Measurements from ENCODE around the gene GFOD1. TPM values are rescaled to one million over a fixed set of nuclear protein-coding genes. Genes with fewer than 3 reads are reported as not detected.

GFOD1 gene
- polyA plus RNA-seq, 3 donors: 1.7 to 2.2 (median 1.9) TPM

DNA sequence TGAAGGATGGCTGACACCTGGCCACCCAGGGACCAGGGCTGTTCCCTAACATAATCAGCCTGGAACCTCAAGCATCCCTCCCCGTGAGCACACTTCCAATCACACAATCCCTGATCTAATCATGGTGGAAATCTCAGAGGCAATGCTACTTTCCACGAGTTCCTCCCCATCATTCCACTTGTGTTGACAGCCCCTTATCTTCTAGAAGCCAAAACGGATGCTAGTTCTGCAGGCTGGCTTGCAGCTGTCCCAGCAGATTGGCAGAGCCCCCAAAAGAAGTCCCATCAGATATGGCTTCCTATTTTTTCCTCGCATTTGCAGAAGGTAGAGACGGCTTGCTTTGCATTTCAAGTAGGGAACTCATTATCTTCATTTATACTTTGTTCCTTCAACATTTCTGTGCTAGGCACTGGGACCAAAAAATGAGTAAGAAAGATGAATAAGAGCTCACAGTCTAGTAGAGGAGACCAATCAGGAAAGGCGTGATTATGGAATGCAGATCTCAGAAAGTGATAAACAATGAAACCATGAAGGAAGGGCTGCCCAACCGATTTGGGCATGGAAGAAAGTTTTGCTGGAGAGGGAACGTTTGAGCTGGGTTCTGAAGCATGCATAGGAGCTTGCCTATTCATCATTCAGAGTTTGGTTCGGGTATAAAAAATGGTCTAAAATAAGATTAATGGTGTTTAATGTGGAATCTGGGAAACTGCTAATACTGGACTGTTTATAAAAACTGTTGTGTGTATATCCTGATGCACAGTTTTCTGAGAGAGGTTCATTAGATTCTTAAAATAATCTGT lies 114.5 kb downstream of the GFOD1 start:
- DNase-seq (ENCODE audit: extremely low read depth in 1 of 11, low read depth in 9 of 11, low spot score in 4 of 11): no peak

- no peak for DNase-seq (ENCODE audit: extremely low read depth in 1 of 11, low read depth in 9 of 11, low spot score in 4 of 11)
Measured at GRCh38 chr6:13372076-13372475, 115.3 kb downstream of the GFOD1 start.

- no peak for DNase-seq (ENCODE audit: extremely low read depth in 1 of 11, low read depth in 9 of 11, low spot score in 4 of 11)
Measured at GRCh38 chr6:13371421-13372072, 115.9 kb downstream of the GFOD1 start.

DNA sequence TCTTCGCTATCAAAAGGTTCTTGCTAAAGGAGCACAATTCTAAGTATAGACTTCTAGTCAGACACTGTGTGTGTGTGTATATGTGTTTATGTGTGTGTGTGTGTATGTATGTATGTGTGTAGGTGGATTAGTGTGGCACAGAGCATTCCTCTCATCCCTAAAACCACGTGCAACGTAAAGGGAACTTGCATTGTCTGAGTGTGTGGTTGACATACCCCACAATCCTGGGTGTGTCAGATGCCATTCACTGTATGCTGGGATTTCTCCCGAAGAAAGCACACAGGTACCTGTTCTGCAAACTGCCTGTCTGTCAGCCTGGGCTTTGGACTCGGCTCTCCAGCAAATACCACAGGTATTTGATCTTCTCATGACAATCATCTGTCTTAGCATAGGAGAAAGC lies 116.8 kb downstream of the GFOD1 start:
- DNase-seq (ENCODE audit: extremely low read depth in 1 of 11, low read depth in 9 of 11, low spot score in 4 of 11): no peak

- no peak for DNase-seq (ENCODE audit: extremely low read depth in 1 of 11, low read depth in 9 of 11, low spot score in 4 of 11)
Measured at GRCh38 chr6:13369591-13369990, 117.8 kb downstream of the GFOD1 start.

- DNase-seq (ENCODE audit: extremely low read depth in 1 of 11, low read depth in 9 of 11, low spot score in 4 of 11): no peak
Measured at GRCh38 chr6:13368731-13369115, 118.7 kb downstream of the GFOD1 start.

- DNase-seq (ENCODE audit: extremely low read depth in 1 of 11, low read depth in 9 of 11, low spot score in 4 of 11): no peak
Measured at GRCh38 chr6:13368079-13368730, 119.2 kb downstream of the GFOD1 start.

DNA sequence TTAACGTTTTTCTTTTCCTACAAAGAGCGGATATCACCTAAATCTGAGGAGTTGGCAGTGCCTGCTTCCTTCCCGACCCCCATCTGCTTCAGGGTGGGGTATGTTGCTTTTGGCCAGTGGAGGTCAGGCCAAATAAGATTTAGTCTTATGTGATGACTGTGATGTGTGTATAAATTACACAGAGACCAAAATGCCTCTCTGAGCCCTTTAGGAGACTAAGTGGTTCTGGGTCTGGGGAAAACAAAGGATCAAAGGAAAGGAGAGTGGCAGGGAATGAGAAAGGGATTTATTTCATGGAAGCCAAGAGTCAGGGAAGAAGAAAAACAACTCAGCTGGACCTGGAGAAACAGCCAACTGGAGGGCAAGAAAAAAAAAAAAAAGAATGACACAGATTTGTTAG lies 120.0 kb downstream of the GFOD1 start:
- DNase-seq (ENCODE audit: extremely low read depth in 1 of 11, low read depth in 9 of 11, low spot score in 4 of 11): no peak

DNA sequence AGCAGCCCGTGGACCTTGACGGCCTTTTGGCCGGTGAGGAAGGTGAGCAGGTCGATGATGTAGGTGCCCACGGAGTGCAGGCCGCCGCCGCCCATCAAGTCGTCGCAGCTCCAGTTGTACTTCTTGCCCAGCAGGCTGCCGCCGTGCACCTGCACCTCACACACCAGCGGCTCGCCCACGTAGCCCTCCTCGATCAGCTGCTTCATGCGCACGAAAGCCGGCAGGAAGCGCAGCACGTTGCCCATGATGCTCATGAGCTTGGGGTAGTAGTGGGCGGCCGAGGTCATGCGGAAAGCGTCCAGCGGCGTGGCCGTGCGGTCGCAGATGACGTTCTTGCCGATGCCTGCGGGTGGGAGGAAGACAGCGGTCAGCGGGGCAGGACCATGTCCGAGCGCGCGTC lies 122.1 kb downstream of the GFOD1 start:
- no peak for DNase-seq (ENCODE audit: extremely low read depth in 1 of 11, low read depth in 9 of 11, low spot score in 4 of 11)

- no peak for DNase-seq (ENCODE audit: extremely low read depth in 1 of 11, low read depth in 9 of 11, low spot score in 4 of 11)
Measured at GRCh38 chr6:13364842-13365241, 122.6 kb downstream of the GFOD1 start.

DNA sequence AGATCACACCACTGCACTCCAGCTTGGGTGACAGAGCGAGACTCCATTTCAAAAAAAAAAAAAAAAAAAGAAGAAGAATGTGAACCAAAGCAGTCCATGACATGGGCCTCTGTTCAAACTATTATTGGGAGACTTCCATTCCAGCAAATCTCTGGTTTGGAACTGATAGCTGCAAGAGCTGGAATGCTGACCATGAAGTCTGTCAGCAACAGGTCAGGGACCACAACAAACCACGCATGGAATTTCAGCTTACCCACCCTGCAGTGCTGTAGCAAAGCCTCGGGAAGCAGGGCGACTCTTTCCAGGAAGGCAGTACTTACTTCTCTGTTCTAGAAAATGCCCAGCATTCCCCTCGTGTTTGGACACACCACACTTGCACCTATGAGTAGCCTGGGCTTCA lies 125.0 kb downstream of the GFOD1 start:
- DNase-seq (ENCODE audit: extremely low read depth in 1 of 11, low read depth in 9 of 11, low spot score in 4 of 11): peak in 3 of 11 donors; percentile 33 to 42 (median 42)

DNA sequence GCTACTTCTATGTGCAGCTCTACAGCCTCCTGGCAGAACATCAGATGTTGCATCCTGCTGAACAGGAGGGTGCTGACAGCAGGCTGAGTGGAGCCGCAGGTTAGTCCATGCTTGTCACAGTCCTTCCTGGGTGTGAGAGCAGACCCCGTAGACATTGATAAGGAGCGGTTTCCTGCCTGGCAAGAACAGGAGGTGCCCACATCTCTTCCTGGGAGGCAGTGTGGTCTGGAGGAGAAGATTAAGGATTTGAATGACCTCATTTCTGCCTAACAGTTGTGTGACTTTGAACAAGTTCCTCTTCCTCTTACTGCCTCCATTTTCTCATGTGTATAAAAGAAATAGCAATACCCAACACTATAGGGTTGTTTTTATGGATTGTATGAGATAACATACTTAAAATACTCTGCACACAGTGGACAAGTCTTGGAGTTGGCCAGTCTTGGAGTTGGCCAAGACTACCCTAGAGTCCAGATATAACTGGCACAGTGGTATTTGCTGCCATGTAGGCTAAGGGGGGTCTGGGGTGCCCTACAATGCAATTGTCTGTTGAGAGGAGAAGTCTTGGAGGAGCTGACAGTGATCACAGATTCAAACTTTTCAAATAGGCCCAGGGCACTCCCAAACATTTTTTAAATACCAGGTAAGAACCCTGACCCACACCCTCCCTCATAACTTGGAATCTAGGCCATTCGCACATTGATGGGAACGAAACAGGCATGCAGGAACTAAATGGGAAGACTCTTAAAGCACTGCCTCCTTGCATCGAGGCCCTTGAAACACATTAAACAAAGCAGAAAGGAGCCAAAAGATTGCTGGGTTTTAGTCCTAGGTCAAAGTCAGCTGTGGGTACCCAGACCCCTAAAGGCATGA lies 126.5 kb downstream of the GFOD1 start:
- no peak for DNase-seq (ENCODE audit: extremely low read depth in 1 of 11, low read depth in 9 of 11, low spot score in 4 of 11)

- DNase-seq (ENCODE audit: extremely low read depth in 1 of 11, low read depth in 9 of 11, low spot score in 4 of 11): no peak
Measured at GRCh38 chr6:13359287-13359686, 128.1 kb downstream of the GFOD1 start.

DNA sequence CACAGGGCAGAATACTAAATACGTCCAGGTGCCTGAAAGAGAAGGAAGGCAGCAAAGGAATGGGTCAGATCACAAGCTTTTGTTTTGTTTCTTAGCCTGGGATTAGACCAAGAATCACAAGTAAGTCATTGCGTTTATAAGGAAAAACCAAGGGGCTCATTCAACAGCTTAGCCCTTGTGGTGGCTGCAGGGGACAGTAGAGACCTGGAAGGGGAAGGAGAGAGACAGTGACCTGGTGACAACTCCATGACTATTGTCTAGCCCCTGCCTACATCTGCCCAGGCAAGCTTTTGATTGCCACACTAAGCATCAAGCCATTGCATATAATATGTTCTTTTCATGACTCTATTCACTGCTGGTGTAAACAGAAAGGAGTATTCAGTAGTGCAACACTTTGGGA lies 128.9 kb downstream of the GFOD1 start:
- no peak for DNase-seq (ENCODE audit: extremely low read depth in 1 of 11, low read depth in 9 of 11, low spot score in 4 of 11)

- DNase-seq (ENCODE audit: extremely low read depth in 1 of 11, low read depth in 9 of 11, low spot score in 4 of 11): no peak
Measured at GRCh38 chr6:13357551-13358075, 129.8 kb downstream of the GFOD1 start.

DNA sequence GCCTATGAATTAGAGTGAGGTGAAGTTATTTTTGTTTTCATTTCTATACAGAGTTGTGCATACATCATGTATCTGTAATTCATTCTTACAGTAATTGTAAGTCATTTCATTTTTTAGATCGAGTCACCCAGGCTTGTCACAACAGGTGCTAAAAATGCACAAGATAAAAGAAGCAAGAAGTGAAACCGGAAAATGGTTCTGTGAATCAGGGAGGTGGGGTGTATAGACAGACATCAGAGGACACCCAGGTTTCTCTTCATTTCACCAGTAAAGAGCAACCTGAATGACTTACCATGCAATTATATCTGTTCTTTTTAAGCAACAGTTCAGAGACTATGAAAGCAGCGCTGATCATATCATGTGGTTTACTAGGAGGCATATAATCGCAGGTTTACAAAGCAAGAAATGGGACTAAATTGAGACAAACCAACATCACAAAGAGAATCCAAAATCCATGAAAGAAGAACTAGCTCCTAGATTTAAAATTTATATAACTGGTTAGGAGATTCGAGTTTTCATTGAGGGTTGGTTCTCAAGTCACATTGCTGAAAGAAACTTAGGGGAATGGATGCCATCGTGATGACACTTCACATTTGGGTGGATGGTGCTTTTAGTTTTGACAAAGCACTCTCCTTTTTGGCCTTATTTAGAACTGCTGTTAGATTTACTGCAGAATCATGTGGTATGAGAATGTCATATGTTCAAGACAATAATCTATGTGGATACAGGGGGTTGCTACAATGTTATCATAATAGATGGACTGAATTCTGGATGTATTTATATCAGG lies 131.2 kb downstream of the GFOD1 start:
- DNase-seq (ENCODE audit: extremely low read depth in 1 of 11, low read depth in 9 of 11, low spot score in 4 of 11): no peak

DNA sequence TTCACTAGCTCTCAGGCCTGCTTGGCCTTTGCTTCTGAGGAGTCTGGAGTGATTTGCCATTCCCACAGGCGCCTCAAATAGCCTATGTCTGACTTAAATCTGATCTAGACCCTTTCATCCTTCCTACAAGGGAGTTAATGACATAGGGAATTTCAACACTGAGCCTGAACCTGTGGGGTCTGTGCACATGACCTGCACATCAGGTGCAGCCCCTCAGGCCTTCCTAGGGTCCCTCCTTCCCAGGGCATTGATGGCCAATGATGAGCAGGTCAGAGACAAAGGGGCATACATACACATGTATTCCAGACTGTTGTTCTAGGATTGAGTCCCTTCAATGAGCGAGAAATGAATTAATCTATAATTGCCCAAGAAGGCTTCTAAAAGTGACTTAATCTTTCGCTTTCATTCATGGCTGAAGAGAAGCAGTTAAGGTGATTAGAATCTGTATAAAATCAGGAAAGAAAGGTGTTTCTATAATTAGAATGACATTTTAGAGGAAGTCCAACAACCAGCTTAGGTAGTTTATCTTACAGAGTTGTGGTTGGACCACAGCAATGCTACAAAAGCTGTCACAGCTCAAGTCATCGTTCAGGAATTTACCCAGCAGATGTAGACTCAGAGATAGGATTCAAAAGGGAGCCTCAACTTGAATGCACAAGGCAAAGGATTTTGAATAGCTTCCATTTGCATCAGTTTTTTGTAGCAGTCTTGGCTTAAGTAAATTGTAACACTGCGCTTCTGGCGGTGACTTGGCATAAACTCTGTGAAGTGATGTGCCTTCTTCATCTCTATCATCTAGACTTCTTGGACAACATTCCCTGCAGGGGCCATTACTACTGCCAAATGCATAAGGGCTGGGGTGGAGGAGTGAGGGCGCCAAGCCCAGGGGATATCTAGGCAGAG lies 132.1 kb downstream of the GFOD1 start:
- no peak for DNase-seq (ENCODE audit: extremely low read depth in 1 of 11, low read depth in 9 of 11, low spot score in 4 of 11)
